SH-SY5Y (cell line): Measurements from ENCODE around the gene TNFSF10.

Experiments used
- GATA2 ChIP-seq: IDR thresholded peaks from 2 replicates; pipeline ENCODE4 v1.6.1; 2011; ENCODE audit warnings: mild to moderate bottlenecking, low read depth, low read length
- GATA3 ChIP-seq: IDR thresholded peaks from 2 replicates; pipeline ENCODE4 v1.6.1; 2011; ENCODE audit warnings: low read depth, mild to moderate bottlenecking, low read length, moderate library complexity

The TNFSF10 gene

DNA sequence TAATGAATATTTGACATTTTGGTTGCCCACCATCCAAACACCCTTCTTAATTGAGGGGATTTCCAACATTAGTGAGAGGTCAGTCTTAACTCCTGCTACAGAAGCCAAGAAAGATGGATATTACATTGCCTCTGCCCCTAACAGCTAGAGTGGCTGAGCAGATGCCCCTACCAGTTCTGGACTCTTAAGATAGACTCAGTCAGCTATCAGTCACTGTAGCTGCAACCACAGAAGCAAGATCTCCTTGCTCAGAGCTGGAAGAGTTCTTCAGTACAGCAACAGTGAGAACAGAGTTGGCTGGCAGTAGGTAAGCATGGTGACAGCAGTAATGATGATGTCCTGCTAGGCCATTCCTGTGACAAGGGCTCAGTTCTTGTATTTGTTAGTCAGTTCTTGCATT, 29.4 kb upstream of the TNFSF10 start:
- TF ChIP-seq GATA3 (no peak), GATA2 (no peak)

DNA sequence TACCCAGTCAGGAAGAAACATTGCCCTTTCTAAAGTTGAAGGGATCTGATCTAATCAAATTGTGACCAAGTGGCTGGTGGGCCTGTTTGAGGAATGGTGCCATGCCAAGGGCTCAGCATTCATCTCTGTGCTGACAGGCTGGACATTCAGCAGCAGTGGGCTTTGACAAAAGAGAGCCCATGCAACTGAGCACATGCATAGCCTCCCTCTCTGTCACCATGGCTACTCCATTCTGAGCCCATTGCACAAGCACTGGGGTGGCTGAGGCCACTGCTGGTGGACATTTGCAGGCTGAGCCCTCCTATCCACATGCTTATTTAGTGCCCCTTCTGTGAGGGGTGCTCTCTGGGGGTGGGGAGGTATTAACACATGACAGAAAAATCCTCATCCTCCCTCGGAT, 28.6 kb upstream of the TNFSF10 start:
- TF ChIP-seq GATA2 (no peak), GATA3 (no peak)

DNA sequence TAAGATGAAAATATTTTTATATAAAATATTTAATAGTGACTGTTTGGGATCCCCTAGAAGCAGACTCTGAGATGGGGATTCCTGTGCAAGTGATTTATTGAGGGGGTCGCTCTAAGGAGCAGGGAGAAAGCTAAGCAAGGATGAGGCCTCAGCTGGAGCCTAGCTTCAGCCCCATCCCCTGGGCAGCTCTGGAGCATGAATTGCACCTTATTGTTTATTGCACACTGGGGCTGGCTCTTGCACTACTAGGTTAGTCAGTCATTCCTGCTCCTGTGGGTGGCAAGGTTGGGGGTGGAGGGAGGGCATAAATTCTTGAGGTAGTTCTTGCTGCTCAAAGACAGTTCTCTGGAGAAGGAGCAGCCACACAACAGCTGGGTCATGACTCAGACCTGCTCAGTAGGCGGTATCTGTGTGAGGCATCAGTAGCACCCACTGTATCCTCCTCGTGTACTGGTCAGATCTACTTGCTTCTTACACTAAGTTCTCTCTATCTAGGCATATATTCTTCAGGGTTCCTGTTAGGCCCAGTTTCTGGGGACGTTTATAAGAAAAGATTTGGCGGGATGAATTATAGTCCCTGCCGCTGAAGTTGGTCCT, 27.2 kb upstream of the TNFSF10 start:
- TF ChIP-seq GATA2 (no peak), GATA3 (no peak)

DNA sequence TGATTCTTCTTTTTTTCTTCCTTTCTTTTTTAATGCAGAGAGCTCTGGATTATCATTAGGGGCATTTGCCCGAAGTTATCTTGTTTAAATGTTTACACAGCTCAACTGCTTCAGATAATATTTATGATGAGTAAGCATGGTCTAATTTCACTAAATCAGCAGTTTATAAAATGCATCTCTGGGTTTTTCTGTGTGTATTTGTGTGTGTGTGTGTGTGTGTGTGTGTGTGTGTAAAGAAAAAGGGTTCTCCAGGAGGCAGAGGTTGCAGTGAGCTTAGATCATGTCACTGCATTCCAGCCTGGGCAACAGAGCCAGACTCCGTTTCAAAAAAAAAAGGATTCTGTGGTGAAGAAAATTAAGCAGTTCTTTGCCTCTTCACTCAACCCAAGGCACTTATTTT, 25.9 kb upstream of the TNFSF10 start:
- TF ChIP-seq GATA2: no peak
- TF ChIP-seq GATA3: no peak

DNA sequence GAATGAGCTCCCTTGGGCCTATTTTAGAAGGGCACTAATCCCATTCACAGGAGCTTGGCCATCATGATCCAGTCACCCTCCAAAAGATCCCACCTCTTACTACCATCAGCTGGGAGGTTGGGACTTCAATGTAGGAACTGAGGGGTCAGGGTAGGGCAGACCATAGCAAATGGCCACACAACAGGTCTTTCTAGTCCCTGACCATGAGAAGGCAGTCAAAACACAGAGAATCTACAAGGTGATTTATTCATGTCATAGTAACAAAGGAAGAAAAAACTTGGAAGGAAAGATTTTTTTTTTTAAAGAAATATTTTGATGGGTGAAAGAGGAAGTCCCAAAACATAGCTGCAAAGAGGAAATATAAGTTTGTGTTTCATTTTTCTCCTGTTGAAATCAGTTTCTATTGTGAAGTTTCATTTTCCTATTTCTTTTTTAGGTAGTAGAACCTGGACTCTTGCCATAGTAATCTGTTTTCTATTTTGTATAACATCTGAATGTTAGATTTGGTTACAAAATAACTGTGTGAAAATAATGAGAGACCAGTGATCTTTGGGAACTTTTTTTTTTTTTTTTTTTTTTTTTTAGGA, 23.5 kb upstream of the TNFSF10 start:
- no peak for TF ChIP-seq GATA2
- no peak for TF ChIP-seq GATA3

DNA sequence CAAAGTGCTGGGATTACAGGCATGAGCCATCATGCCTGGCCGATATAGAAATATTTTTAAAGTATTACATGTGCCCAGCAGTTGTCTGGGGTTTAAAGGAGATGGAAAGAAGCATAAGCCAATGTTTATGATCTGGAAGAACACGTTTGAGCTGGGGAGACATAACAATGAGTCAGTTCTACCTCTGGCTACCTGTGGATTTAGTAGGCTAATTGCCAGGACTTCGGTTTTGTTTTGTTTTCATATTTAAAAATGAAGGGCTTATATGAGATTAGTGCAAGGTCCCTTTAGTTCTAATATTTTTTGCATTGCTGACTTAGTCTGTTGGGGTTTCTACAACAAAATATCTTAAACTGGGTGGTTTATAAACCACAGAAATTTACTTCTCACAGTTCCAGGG, 22.9 kb upstream of the TNFSF10 start:
- no peak for TF ChIP-seq GATA2
- no peak for TF ChIP-seq GATA3

DNA sequence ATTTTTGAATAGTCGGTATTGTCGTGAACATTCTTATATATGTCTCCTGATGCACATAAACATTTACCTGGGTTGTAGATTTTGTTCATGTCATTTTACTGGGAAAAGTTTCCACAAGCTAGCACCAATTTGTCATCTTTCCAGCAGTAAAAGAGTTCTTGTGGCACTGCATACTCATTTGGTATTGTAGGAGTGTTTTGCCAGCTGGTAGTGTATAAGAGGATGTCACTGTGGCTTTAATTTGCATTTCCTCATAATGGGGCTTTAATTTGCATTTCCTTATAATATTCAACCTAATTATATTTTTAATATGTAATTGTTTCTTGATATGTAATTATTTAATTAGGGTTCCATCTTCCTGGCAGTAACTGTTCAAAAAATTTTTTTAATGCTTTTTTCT, 21.2 kb upstream of the TNFSF10 start:
- TF ChIP-seq GATA2: no peak
- no peak for TF ChIP-seq GATA3

DNA sequence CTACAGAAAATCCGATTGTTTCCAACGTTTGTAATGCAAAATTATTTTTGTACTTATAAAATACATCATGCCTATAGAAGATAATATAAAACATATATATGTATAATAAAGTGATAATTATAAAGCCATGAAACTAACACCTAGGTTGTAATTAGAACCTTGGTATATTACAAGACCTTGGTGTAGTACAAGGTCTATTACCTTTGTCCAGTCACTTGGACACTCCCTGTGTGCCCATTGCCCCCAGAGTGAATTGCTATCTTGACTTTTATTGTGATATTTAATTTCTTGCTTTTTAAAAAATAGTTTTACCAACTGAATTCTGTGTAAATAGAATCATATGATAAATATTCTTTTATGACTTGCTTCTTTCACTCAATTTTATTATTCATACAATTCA, 20.7 kb upstream of the TNFSF10 start:
- no peak for TF ChIP-seq GATA3
- TF ChIP-seq GATA2: no peak

DNA sequence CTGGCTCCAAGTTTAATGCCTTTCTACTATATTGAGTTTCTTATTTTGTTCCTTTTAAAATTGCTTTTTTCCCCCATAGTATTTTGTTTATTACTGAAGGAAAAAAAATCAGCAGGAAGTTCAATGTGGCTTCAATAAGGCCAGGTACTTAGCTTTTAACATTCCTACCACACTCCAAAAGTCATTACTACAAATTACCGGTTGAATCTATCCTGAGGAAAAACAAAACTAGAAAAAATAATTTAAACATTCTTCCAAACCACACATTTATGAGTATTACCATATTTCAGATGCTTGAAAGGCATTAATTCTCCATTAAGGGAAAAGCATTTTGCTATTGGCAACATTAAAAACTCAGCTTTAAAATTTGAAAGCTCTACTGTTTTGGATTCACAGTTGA, 20.2 kb upstream of the TNFSF10 start:
- TF ChIP-seq GATA2 (no peak), GATA3 (no peak)

DNA sequence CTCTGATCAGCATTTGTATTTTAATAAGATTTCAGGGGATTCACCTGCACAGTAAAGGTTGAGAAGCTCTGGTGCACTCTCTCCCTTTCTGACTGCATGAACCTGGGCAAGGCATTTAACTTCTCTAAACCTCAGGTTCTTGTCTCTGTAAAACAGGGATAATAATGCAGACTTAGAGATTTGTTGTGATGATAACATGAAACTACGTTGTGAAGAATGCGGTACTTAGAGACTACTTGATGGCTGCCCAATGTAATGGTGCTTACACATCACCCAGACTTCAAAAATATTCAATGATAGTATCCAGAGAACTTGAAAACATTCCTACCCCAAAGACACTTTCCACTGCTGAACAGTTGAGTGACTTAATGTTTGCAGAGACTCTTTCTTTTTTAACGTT, 19.8 kb upstream of the TNFSF10 start:
- TF ChIP-seq GATA2 (no peak), GATA3 (no peak)

DNA sequence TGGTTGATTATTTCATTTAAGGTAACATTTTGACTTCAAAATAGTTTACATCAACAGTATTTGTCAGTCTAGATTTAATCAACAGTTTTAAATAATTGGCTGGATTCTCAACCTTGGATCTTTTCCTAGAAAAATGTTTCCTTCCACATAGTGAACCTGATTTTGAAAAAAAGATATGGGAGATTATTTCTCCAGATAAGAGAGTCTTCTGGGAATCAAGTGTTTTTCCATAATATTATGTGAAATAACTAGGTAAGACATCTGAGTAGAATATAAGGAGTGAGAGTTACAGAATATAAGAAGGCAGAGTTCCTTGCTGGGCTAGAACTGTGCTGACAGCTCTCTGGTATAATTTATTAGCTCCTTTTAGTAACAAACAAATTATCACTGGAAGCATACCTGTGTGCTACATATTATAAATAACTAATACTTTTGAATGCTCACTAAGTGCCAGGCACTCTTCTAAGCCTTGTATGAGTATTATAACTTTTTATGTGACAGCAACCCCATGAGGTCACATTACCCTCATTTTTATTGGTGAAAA, 18.8 kb upstream of the TNFSF10 start:
- TF ChIP-seq GATA2 (no peak), GATA3 (no peak)

DNA sequence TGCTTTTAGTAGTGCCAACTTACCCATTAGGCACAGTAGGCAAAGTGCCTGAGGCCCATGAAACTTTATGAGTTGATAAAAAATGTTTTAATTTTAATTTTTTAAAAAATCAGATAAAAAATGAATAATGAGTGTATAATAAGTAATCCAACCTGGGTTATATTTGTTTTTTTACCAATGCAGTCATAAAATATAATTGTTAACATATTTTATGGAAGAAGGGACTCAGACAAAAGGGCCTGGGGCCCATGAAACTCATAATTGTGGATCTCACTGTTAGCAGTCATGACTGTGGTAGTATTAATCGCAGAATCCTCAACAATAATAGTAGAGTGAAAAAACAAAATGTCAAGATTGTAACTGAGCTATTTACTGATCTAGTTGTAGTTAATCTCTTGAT, 16.8 kb upstream of the TNFSF10 start:
- TF ChIP-seq GATA3: no peak
- TF ChIP-seq GATA2: no peak

DNA sequence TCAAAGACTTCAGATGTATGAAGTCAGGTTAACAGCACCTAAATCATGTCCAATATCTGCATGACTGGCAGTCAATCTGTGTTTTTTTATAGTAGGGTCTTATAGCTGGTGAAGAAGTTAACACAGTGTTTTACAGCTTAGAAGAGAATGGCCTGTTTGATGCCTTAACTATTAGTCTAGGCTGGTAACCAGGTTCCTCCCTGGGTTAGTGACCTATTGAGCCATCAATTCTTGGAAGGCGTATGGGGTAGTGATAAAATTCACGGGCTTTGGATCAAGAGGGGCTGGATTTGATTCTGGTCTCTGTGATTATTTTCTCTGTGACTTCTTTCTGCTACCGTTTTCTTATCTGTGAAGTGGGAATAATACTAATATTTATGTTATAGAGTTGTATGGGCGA, 16.0 kb upstream of the TNFSF10 start:
- TF ChIP-seq GATA2: no peak
- TF ChIP-seq GATA3: no peak

DNA sequence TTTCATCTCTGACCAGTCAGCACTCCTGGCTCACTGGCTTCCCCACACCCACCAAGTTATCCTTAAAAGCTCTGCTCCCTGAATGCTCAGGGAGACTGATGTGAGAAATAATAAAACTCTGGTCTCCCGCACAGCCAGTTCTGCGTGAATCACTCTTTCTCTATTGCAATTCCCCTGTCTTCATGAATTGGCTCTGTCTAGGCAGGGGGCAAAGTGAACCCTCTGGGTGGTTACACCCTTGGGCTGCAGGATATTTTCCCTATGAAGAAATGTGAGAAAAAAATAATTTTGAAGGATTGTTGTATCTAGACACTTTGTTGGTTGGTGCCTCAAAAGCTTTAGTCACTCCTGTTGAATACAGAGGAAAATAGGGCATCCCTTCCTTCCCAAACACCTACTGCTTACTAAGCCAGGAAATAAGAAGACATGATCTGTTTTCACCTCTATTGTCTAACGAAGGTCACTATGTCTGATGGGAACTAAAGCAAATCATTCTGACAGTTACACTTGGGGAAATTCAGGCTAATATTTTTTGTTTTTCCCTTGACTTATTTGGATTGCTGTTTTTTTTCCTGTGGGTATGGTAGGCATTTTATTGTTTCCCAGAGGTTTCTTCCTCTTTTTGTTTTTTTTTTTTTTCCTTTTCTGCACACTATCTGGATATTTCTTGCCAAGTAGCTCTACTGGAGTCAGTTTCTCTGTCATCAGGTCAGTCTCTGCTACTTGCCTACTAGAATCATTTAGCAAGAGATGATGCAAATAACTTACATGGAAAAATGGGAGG, 15.3 kb upstream of the TNFSF10 start:
- TF ChIP-seq GATA3 (no peak), GATA2 (no peak)

DNA sequence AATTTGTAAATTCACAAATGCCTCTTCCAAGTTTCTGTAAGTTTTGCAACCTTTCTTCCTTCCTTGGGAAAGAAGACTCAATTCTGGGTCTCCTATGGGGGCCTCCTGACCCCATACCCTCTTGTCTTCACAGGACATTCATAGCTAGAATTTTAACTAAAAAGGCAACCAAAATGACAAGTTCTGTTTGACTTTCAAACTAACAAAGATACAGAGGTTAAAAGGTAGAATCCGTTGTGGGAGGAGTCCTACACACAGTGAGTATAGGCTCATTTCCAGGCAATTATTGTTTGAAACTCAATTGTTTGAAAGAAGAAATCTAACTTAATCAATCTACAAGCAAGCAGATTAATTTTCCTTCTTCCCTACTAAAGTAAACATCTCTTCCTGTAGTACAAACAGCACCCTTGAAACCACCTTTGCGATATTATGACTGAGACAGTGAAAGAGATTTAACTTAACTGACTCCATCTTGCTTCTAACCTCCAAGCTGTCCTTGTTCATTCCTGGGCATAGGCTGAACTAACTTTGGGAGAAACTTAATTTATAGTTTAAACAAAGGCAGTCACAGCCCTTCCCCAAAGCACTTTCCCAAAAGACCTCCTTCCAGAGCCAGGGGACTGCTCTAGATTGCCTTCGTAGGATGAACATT, 14.4 kb upstream of the TNFSF10 start:
- TF ChIP-seq GATA2: no peak
- no peak for TF ChIP-seq GATA3
